Vagina (tissue), 2 donors: Measurements from ENCODE around the gene ERCC6L. TPM values are rescaled to one million over a fixed set of nuclear protein-coding genes. Genes with fewer than 3 reads are reported as not detected.

Experiments
- DNase-seq, 2 donors: peaks; one replicate each; pipeline ENCODE4 v3.0.0-alpha.2; 2017; ENCODE audit errors: extremely low spot score in 2 of 2
- H3K27ac ChIP-seq: fragments of 200-600 bp; sonication (generic); one replicate; pipeline ENCODE4 v1.5.1; 2019
- H3K27me3 ChIP-seq: fragments of 200-600 bp; sonication (generic); one replicate; pipeline ENCODE4 v1.5.1; 2019
- H3K36me3 ChIP-seq, 2 donors: fragments of 200-600 bp; sonication (generic); one replicate each; pipeline ENCODE4 v1.5.1; 2017 to 2019
- H3K4me1 ChIP-seq: fragments of 200-600 bp; sonication (generic); one replicate; pipeline ENCODE4 v1.5.1; 2019
- H3K4me3 ChIP-seq, 2 donors: fragments of 200-600 bp; sonication (generic); 1 replicate in 1 of 2; 2 replicates in 1 of 2; pipeline ENCODE4 v1.5.1; 2016 to 2019
- H3K9me3 ChIP-seq: fragments of 200-600 bp; sonication (generic); one replicate; pipeline ENCODE4 v1.5.1; 2019
- POLR2A ChIP-seq, 2 donors: fragments of 450-650 bp; IDR thresholded peaks; one replicate each; pipeline ENCODE4 v1.6.1; 2017; ENCODE audit warnings: antibody characterized with exemption in 2 of 2, mild to moderate bottlenecking in 2 of 2, moderate library complexity in 2 of 2
- POLR2AphosphoS5 ChIP-seq, 2 donors: sonication (generic); formaldehyde crosslinking; IDR thresholded peaks; one replicate each; pipeline ENCODE4 v1.9.0; 2017; ENCODE audit warnings: antibody characterized with exemption in 2 of 2, mild to moderate bottlenecking in 2 of 2, low read depth in 1 of 2; ENCODE audit not compliant: insufficient read depth in 1 of 2
- intact Hi-C: fragments of 100-400 bp; cut with DNase I; formaldehyde crosslinking; loops from one replicate; pipeline ENCODE4 v1.15.1; 2023
- total RNA-seq: library from RNA; depleted of rRNA; stranded (reverse); fragments of >200 nt; gene quantifications from one replicate; pipeline ENCODE4 v1.2.3, GENCODE V29; 2016
- TF ChIP-seq, protein P1 (sequence below), 3 experiments: fragments of 450-650 bp in 2 of 3; fragments of 200-600 bp in 1 of 3; sonication (generic) in 1 of 3; IDR thresholded peaks; one replicate each; pipeline ENCODE4 v1.5.1; 2017 to 2019; ENCODE audit warnings: antibody characterized with exemption in 3 of 3, mild to moderate bottlenecking in 2 of 3, moderate library complexity in 2 of 3

The ERCC6L gene
- total RNA-seq, 1 donor from 2014 or later = 0.74 TPM

DNA sequence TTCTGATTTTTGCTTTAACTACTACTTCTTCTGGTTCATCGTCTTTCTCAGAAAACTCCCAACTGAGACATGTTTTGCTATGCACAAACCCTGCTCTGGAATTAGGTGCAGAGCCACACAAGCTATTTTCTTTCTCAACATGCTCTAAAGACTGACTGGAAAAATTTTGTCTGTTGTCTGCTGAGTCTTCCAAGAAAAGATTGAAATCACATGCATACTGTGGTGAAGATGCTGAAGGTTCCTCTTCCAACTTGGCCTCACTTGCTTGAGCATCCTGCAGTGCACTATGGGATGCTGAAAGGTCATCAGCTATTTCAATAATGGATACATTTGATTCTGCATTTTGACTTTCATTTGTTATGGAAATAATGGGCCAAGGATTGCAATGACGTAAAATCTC lies 33.1 kb downstream of the ERCC6L start:
- no peak for DNase-seq
- Histone ChIP-seq H3K4me3 (no peak overlapping the region), H3K9me3 (no peaks in the 10 kb centered on the region), H3K27ac (no peak overlapping the region), H3K36me3 (no peaks in the 10 kb centered on the region), H3K27me3 (no peaks in the 10 kb centered on the region), H3K4me1 (no peaks in the 10 kb centered on the region)
- TF ChIP-seq POLR2AphosphoS5 (IDR thresholded peaks at IDR 0.05; ENCODE audit: insufficient read depth in 1 of 2, low read depth in 1 of 2) (no peak), POLR2A (IDR thresholded peaks at IDR 0.05) (no peak)
- TF ChIP-seq, protein P1, sequence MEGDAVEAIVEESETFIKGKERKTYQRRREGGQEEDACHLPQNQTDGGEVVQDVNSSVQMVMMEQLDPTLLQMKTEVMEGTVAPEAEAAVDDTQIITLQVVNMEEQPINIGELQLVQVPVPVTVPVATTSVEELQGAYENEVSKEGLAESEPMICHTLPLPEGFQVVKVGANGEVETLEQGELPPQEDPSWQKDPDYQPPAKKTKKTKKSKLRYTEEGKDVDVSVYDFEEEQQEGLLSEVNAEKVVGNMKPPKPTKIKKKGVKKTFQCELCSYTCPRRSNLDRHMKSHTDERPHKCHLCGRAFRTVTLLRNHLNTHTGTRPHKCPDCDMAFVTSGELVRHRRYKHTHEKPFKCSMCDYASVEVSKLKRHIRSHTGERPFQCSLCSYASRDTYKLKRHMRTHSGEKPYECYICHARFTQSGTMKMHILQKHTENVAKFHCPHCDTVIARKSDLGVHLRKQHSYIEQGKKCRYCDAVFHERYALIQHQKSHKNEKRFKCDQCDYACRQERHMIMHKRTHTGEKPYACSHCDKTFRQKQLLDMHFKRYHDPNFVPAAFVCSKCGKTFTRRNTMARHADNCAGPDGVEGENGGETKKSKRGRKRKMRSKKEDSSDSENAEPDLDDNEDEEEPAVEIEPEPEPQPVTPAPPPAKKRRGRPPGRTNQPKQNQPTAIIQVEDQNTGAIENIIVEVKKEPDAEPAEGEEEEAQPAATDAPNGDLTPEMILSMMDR (IDR thresholded peaks at IDR 0.05) = no peak
- intact Hi-C loops = no loop called here

DNA sequence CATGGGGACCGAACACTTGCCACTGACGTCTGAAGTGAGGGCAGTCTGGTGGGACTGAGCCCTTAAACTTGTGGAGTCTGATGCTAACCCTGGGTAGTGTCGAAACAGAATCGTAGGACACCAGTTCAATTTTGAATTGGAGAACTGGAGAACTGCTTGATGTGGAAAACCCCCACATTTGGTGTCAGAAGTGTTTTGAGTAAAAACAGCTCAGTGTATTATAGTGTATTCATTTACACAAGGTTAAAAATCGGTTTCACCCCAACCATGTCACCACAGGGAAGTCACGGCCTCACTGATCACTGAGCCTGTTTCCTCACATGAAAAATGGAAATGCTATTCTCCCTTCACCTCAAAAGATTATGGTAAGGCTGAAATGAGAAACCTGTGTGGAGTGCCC lies 35.4 kb downstream of the ERCC6L start:
- H3K4me3 ChIP-seq = no peak overlapping the region
- DNase-seq = no peak
- H3K27me3 ChIP-seq = no peaks in the 10 kb centered on the region
- no peaks in the 10 kb centered on the region for H3K9me3 ChIP-seq
- no peaks in the 10 kb centered on the region for H3K4me1 ChIP-seq
- no peak overlapping the region for H3K27ac ChIP-seq
- TF ChIP-seq, protein P1 (IDR thresholded peaks at IDR 0.05) = no peak
- TF ChIP-seq POLR2AphosphoS5 (IDR thresholded peaks at IDR 0.05; ENCODE audit: insufficient read depth in 1 of 2, low read depth in 1 of 2) = no peak
- no peak for TF ChIP-seq POLR2A (IDR thresholded peaks at IDR 0.05)
- H3K36me3 ChIP-seq = no peaks in the 10 kb centered on the region
- intact Hi-C loops = no loop called here

DNA sequence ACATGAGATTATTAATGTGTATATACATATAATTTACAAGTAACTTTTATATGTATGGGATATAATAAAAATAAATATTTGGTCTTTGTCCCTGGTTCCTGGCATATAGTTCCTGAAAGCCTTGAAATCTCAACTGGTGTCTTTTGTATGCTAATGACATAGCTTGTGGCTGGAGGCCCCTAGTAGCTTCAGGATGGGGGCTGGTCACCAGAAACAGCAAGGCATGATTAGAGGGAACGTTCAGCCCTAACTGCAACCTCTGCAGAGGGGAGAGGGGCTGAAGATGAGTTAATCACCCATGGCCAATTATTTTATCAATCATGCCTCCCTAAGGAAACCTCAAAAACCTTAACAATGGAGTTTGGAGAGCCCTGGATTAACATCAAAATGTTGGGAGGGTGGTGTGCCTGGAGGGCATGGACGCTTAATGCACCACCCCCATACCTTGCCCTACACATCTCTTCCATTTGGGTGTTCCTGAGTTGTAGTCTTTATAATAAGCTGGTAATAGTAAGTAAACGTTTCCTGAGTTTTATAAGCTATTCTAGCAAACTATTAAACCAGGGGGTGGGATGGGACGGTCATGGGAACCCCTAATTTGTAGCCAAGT lies 35.9 kb downstream of the ERCC6L start:
- Histone ChIP-seq H3K4me1 (no peaks in the 10 kb centered on the region), H3K27me3 (no peaks in the 10 kb centered on the region), H3K27ac (no peak overlapping the region), H3K36me3 (no peaks in the 10 kb centered on the region), H3K4me3 (no peak overlapping the region), H3K9me3 (no peaks in the 10 kb centered on the region)
- no peak for TF ChIP-seq POLR2A (IDR thresholded peaks at IDR 0.05)
- no peak for TF ChIP-seq POLR2AphosphoS5 (IDR thresholded peaks at IDR 0.05; ENCODE audit: insufficient read depth in 1 of 2, low read depth in 1 of 2)
- TF ChIP-seq, protein P1 (IDR thresholded peaks at IDR 0.05) = no peak
- intact Hi-C loops = no loop called here
- DNase-seq = no peak

DNA sequence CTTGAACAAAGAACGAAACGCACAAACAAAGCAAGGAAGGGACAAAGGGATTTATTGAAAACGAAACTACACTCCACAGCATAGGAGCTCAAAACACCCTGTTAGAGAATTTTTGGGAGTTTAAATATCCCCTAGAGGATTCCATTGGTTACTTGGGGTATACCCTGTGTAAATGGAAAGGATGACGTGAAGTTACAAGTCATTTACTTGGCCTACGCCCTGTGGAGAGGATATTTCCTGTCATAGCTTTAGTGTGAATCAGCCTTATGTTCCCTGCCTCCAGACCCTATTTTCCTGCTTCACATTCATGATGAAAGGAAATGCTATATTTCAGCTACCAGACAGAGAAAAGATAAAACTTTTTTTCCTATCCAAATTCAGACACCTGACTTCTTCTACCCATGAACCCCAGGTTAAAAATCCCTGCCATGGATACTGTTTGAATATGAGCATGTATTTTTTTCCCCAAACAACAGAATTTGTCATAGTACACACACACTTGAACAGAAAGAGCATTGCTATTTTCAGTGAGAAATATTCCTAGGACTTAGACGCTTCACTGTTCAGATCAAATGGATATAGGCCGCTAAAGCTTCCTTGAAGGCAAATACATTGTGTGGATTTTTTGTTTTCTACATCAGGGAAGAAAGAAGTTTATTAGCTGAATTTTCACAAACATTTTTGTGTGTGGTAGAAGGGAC lies 36.8 kb downstream of the ERCC6L start:
- no peaks in the 10 kb centered on the region for H3K9me3 ChIP-seq
- intact Hi-C loops = no loop called here
- H3K4me1 ChIP-seq = no peaks in the 10 kb centered on the region
- DNase-seq = no peak
- TF ChIP-seq, protein P1 (IDR thresholded peaks at IDR 0.05) = no peak
- TF ChIP-seq POLR2AphosphoS5 (IDR thresholded peaks at IDR 0.05; ENCODE audit: insufficient read depth in 1 of 2, low read depth in 1 of 2) (no peak), POLR2A (IDR thresholded peaks at IDR 0.05) (no peak)
- no peak overlapping the region for H3K4me3 ChIP-seq
- H3K27ac ChIP-seq = no peak overlapping the region
- no peaks in the 10 kb centered on the region for H3K27me3 ChIP-seq
- no peaks in the 10 kb centered on the region for H3K36me3 ChIP-seq

DNA sequence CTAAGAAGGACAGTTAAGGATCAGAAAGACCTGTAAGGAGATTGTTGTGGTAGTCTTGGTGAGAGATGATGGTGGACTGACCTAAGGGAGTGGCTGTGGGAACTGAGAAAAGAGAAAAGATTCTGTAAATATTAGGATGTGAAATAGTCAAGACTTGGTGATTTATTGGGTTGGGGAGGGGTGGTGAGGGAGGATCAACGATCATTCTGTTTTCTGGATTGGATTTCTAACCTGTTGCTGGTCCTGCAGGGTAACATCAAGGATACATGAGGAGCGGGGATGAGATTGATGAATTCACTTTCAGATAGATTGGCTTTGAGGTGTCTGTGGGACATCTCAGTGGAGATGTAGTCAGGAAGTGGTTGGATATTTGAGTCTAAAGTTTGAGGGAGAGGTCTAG lies 55.9 kb downstream of the ERCC6L start:
- DNase-seq = no peak
- Histone ChIP-seq H3K27ac (no peak overlapping the region), H3K4me3 (peak overlapping the region; percentile 59 to 64), H3K36me3 (no peaks in the 10 kb centered on the region), H3K4me1 (peaks cover 21% of the 10 kb centered on the region), H3K27me3 (no peaks in the 10 kb centered on the region), H3K9me3 (no peaks in the 10 kb centered on the region)
- TF ChIP-seq, protein P1 (IDR thresholded peaks at IDR 0.05) = no peak
- TF ChIP-seq POLR2A (IDR thresholded peaks at IDR 0.05) (no peak), POLR2AphosphoS5 (IDR thresholded peaks at IDR 0.05; ENCODE audit: insufficient read depth in 1 of 2, low read depth in 1 of 2) (no peak)
- intact Hi-C loops = no loop called here
